Endothelial cell of hepatic sinusoid (primary cell): ENCODE results near the gene GOLGA6L2.
"Not testable (repeated sequence)": the region's sequence is repeated elsewhere in the genome, so short reads cannot be mapped to it uniquely, and the experiment has no call there.

ENCODE experiments used
- in situ Hi-C: cut with HindIII; loops from 2 replicates; pipeline ENCODE4 v1.10.0; 2017; ENCODE audit warnings: low sequenced_read_pairs

The GOLGA6L2 gene

GRCh38 chr15:23434699-23435098 is 12.3 kb downstream of the GOLGA6L2 start:
- in situ Hi-C loops: not testable (repeated sequence)

- in situ Hi-C loops: not testable (repeated sequence)
Measured at GRCh38 chr15:23425327-23425726, 21.7 kb downstream of the GOLGA6L2 start.

- in situ Hi-C loops: no loop called here
Measured at GRCh38 chr15:23424111-23424904, 22.7 kb downstream of the GOLGA6L2 start.

GRCh38 chr15:23422946-23423708 is 23.9 kb downstream of the GOLGA6L2 start:
- in situ Hi-C loops: no loop called here

DNA sequence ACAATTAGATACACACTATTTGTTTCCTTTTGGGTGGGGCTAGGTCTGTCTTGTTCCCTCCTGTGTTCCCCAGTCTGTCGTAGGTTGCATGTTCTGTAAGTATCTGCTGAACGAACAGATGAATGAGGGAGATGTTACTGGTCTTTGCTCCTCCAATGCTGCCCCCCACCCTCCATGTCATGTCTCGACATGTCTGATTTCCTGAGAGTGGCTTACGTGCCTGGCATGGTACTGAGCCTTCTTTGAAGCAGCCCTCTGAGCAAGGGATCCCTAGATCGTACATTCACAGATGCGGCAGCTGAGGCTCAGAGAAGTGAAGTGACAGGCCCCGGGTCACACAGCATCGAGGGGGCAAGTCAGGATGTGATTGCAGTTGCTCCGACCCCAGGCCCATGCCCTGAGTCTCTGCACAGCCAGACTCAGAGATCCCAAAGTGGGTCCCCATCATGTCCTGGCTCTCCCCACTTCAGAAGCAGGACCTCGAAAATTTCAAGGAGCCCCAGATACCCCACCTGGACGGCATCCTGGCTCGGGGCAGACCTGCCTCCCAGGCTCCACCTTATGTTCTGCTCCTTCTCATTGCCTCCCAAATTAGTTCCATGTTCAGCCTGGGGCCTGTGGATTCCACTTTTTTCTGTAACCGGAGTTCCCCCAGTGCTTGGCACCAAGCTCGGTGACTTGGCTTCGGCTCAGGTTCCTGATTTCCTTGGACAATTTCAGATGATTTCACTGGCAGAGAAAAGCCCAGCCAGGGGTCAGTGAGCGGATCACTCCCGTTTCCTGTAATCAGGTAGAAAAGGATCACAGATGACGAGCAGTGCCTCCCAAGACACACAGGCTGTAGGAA is 24.7 kb downstream of the GOLGA6L2 start:
- in situ Hi-C loops: no loop called here

- in situ Hi-C loops: no loop called here
Measured at GRCh38 chr15:23420806-23421575, 26.1 kb downstream of the GOLGA6L2 start.

- in situ Hi-C loops: no loop called here
Measured at GRCh38 chr15:23416349-23417276, 30.4 kb downstream of the GOLGA6L2 start.

DNA sequence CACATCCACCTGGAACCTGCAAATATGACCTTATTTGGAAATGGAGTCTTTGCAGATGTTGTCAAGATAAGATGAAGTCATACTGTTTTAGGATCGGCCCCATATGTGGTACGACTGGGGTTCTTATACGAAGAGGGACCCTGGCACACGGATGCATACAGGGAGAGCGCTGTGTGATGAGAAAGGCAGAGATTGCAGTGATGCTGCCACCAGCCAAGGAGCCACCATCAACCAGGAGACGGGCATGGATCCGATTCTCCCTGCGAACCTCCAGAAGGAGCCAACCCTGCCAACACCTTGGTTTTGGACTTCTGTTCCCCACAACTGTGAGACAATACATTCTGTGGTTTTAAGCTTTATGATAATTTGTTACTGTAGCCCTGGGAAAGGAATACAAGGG is 31.2 kb downstream of the GOLGA6L2 start:
- in situ Hi-C loops: not testable (repeated sequence)

DNA sequence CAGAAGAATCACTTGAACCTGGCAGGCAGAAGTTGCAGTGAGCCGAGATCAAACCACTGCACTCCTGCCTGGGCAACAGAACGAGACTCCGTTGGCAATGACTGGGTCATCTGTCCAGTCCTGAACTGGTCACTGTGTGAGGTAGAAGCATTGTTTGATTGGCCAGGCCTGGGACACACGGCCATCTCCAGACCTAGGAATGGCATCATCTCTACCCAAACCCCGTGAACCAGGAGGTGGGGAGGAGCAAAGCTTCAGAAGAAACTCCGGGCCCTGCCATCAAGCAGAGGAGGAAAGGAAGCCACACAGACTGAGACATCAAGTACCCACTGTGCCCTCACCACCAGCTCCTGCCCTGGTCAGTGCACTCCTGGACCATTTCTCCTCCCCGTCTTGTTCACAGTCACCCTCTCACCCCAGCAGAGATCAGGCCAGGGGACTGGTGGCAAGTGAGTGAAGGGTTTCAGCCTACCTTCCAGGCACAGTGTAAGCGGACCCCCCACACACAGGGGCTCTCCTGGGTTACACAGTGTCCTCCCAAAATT is 31.6 kb downstream of the GOLGA6L2 start:
- in situ Hi-C loops: no loop called here

- in situ Hi-C loops: not testable (repeated sequence)
Measured at GRCh38 chr15:23412881-23413600, 34.0 kb downstream of the GOLGA6L2 start.

GRCh38 chr15:23411841-23412240 is 35.2 kb downstream of the GOLGA6L2 start:
- in situ Hi-C loops: no loop called here

DNA sequence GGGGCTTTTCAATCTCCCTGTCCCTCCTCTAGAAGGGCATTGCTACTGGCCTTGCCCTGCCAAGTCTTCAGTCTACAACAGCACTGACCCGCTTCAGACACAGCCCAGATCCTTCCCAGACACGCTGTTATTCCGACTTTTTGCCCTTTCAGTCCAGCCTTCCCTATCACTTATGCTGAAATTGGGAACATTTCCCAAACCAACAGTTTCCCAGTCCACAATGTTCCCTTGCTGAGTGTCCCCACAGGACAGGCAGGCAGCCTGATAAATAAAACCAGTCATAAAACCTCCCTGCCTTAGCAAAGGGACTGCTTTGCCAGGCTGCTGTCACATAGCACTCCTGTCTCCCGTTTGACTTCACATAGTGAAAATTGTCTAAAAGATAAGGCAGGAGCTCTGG is 43.5 kb downstream of the GOLGA6L2 start:
- in situ Hi-C loops: no loop called here

GRCh38 chr15:23402544-23402943 is 44.5 kb downstream of the GOLGA6L2 start:
- in situ Hi-C loops: no loop called here

DNA sequence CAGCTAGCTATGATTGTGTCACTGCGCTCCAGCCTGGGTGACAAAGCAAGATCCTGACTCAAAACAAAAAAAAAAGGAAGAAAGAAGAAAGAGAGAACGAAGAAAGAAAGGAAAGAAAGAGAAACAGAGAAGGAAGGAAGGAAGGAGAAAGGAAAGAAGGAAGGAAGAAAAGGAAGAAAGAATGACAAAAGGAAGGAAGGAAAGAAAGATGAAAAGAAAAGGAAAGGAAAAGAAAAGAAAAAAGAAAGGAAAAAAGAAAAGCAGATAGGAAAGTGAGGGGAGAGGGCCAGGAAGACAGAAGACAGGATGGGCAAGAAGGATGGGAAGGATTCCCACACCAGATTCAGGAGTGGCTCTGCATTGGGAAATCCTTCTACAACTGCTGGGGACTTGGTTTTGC is 44.9 kb downstream of the GOLGA6L2 start:
- in situ Hi-C loops: no loop called here

GRCh38 chr15:23401627-23402026 is 45.4 kb downstream of the GOLGA6L2 start:
- in situ Hi-C loops: no loop called here

DNA sequence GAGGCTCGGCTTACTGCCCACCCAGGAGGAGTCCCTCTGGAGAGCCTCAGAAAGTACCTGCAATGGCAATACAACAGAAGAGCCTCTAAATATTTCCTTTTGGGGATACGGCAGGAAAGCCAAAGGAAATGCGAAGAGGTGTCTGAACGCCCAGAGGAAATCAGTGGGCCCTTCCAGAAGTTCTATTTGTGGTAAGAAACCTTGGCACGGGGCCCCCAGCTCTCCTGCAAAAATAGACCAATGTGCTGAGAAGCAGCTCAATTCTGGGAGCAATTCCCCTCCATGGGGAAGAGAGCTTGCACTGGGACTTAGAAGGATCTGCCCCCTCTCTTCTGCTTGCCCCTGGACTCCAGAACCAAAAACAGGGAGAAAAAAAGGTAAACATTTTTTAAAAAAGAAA is 47.8 kb downstream of the GOLGA6L2 start:
- in situ Hi-C loops: not testable (repeated sequence)

DNA sequence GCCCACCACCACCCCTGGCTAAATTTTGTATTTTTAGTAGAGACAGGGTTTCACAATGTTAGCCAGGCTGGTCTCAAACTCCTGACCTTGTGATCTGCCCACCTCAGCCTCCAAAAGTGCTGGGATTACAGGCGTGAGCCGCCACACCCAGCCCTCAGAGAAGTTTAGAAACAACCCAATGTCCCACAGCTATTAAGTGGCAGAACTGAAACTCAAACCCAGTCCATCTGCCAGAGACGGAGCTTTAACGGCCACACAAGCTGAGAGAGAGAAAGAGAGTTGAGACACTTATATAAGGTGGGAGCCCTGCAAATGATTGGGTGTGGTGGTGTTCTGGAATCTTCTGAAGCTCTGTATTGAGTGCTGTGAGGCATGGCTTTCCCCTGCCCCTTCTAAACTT is 48.7 kb downstream of the GOLGA6L2 start:
- in situ Hi-C loops: not testable (repeated sequence)

DNA sequence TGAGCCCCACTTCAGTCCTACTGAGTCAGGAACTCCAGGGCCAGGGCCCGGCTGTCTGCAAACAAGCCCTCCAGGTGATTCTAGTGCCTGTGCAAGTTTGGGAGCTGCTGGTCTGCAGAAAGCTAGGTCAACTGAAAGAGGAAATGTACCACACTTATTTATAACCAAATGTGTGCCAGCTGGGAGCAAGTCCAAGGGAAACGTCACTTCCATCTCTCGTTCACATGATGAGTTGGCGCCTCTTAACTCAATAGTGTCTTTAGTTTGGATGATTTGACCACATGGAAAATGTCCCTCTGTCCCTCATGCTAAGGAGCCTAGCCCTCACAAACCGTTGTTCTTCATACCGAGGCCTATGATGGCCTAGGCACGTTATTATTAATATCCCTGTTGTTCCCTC is 49.3 kb downstream of the GOLGA6L2 start:
- in situ Hi-C loops: no loop called here

GRCh38 chr15:23395832-23396231 is 51.2 kb downstream of the GOLGA6L2 start:
- in situ Hi-C loops: no loop called here
